Ishikawa (cell line): Measurements from ENCODE around the gene EML6.

Experiments used
- CEBPB ChIP-seq: IDR thresholded peaks from 2 replicates; pipeline ENCODE4 v1.6.1; 2012
- CREB1 ChIP-seq: IDR thresholded peaks from 2 replicates; pipeline ENCODE4 v1.6.1; 2012; ENCODE audit warnings: low read depth
- EGR1 ChIP-seq: IDR thresholded peaks from 2 replicates; pipeline ENCODE4 v1.6.1; 2012
- EP300 ChIP-seq: IDR thresholded peaks from 2 replicates; pipeline ENCODE4 v1.6.1; 2012; ENCODE audit warnings: borderline replicate concordance
- FOXM1 ChIP-seq: IDR thresholded peaks from 2 replicates; pipeline ENCODE4 v1.6.1; 2012; ENCODE audit warnings: low read depth, borderline replicate concordance
- NFIC ChIP-seq: IDR thresholded peaks from 2 replicates; pipeline ENCODE4 v1.6.1; 2012
- RAD21 ChIP-seq: IDR thresholded peaks from 2 replicates; pipeline ENCODE4 v1.6.1; 2012; ENCODE audit warnings: low read depth
- TAF1 ChIP-seq: IDR thresholded peaks from 2 replicates; pipeline ENCODE4 v1.6.1; 2012; ENCODE audit warnings: low read depth, mild to moderate bottlenecking
- TCF12 ChIP-seq: IDR thresholded peaks from 2 replicates; pipeline ENCODE4 v1.6.1; 2012; ENCODE audit warnings: low read depth
- TEAD4 ChIP-seq: IDR thresholded peaks from 2 replicates; pipeline ENCODE4 v1.6.1; 2012
- YY1 ChIP-seq: IDR thresholded peaks from 2 replicates; pipeline ENCODE4 v1.6.1; 2012; ENCODE audit warnings: low read depth
- ZBTB7A ChIP-seq: IDR thresholded peaks from 2 replicates; pipeline ENCODE4 v1.6.1; 2012; ENCODE audit warnings: low read depth
- TF ChIP-seq, protein P1 (sequence below): IDR thresholded peaks from 2 replicates; pipeline ENCODE4 v1.6.1; 2012
- TF ChIP-seq, protein P2 (sequence below): IDR thresholded peaks from 2 replicates; pipeline ENCODE4 v1.6.1; 2012
- TF ChIP-seq, protein P3 (sequence below): IDR thresholded peaks from 2 replicates; pipeline ENCODE4 v1.6.1; 2012; ENCODE audit warnings: low read depth, mild to moderate bottlenecking

EML6 gene

DNA sequence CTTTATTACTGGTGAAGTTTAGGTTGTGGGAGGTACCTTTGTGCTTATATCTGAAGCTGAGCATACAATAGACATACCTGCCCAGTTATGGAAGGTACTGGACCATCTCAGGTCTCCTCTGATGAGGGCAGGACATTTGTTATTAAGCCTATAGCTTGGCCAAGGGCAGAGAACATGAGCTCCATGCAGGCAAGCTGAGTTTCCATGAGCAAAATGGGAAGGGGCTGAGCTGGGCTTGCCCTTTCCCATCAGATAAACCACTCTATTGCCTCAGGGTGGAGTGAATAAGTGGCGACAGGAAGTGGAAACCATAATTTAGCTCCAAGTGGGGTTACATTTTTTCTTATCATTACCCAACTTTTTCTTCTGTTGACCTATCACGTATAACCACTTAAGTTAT lies 39.9 kb upstream of the EML6 start:
- TF ChIP-seq, protein P1, sequence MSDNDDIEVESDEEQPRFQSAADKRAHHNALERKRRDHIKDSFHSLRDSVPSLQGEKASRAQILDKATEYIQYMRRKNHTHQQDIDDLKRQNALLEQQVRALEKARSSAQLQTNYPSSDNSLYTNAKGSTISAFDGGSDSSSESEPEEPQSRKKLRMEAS: no peak
- TF ChIP-seq, protein P2, sequence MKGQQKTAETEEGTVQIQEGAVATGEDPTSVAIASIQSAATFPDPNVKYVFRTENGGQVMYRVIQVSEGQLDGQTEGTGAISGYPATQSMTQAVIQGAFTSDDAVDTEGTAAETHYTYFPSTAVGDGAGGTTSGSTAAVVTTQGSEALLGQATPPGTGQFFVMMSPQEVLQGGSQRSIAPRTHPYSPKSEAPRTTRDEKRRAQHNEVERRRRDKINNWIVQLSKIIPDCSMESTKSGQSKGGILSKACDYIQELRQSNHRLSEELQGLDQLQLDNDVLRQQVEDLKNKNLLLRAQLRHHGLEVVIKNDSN: no peak
- TF ChIP-seq TAF1: no peak

DNA sequence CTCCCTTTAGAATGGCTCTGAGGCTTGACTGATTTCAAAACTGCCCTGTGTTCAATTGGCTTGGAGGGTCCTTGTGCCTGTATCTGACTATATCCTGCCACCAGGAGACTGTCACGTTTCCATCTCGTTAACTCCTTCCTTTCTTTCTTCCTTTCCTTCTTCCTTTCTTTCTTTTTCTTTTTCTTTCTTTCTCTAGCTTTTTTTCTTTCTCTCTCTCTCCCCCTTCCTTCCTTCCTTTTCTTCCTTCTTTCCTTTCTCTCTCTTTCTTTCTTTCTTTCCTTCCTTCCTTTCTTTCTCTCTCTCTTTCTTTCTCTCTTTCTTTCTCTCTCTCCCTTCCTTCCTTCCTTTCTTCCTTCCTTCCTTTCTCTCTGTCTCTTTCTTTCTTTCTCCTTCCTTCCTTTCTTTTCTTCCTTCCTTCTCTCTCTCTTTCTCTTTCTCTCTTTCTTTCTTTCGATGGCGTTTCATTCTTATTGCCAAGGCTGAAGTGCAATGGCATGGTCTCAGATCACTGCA lies 38.1 kb upstream of the EML6 start:
- TF ChIP-seq TEAD4 (no peak), EP300 (no peak), NFIC (no peak), CEBPB (no peak), EGR1 (no peak), TCF12 (no peak), FOXM1 (no peak), ZBTB7A (no peak), YY1 (no peak), TAF1 (no peak)
- TF ChIP-seq, protein P2: no peak

DNA sequence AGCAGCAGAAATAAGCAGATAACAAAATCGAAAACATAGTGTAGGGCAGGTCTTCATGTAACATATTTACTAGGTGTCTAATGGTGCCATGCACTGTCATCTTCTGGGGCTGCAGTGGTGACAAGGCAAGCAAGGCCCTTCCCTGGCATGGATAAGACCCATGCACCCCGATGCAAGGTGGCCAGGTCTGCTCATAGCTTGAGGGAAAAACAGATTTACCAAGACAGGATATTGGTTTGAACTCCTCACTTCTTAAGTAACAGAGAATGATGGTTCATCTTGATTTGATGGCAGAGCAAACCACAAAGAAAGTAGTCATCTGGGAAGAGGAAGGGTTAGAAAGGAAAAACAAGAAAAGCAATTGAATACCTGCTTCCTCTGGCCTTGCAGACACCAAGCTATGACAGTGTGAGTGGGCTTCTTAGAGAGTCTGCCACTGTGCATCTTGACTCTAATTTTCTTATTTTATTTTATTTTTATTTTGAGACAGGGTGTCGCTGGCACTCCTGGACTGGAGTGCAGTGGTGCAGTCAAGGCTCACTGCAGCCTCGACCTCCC lies 35.8 kb upstream of the EML6 start:
- TF ChIP-seq NFIC (no peak), YY1 (no peak), TAF1 (no peak), EP300 (no peak), TCF12 (no peak), CEBPB (no peak), RAD21 (no peak), TEAD4 (no peak), EGR1 (no peak), CREB1 (no peak), FOXM1 (no peak)
- TF ChIP-seq, protein P2: no peak
- TF ChIP-seq, protein P3, sequence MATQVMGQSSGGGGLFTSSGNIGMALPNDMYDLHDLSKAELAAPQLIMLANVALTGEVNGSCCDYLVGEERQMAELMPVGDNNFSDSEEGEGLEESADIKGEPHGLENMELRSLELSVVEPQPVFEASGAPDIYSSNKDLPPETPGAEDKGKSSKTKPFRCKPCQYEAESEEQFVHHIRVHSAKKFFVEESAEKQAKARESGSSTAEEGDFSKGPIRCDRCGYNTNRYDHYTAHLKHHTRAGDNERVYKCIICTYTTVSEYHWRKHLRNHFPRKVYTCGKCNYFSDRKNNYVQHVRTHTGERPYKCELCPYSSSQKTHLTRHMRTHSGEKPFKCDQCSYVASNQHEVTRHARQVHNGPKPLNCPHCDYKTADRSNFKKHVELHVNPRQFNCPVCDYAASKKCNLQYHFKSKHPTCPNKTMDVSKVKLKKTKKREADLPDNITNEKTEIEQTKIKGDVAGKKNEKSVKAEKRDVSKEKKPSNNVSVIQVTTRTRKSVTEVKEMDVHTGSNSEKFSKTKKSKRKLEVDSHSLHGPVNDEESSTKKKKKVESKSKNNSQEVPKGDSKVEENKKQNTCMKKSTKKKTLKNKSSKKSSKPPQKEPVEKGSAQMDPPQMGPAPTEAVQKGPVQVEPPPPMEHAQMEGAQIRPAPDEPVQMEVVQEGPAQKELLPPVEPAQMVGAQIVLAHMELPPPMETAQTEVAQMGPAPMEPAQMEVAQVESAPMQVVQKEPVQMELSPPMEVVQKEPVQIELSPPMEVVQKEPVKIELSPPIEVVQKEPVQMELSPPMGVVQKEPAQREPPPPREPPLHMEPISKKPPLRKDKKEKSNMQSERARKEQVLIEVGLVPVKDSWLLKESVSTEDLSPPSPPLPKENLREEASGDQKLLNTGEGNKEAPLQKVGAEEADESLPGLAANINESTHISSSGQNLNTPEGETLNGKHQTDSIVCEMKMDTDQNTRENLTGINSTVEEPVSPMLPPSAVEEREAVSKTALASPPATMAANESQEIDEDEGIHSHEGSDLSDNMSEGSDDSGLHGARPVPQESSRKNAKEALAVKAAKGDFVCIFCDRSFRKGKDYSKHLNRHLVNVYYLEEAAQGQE: no peak
- TF ChIP-seq, protein P1: no peak

DNA sequence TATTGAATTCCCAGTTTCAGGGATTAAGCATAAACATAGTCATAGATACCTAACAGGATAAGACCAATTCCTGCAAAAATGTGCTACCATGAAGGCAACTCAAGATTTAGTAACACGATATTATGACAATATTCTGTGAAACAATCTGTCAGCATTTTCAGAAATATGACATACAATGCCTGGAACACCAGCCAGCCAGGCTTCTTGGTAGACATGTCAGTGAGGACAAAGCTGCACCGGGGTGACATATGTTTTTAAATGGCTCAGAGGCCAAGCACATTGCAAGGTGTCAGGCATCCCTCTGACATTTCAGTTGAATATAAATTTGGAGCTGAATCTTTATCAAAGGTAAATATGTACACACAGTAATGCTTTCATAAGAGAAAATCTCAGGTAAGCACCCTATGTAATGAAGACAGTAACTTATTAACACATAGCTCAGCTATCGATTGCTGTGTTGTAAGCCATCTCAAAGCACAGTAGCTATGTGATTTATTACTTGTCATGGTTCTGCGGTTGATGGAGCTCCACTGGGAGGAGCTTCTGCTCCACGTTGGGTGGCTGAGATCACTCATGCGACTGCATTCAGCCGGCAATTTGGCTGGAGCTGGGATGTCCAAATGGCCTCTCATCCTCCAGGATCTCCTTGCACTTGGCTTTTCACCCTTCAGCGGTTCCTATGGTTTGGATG lies 31.9 kb upstream of the EML6 start:
- no peak for TF ChIP-seq RAD21
- TF ChIP-seq, protein P2: no peak
- TF ChIP-seq TAF1: no peak
- no peak for TF ChIP-seq ZBTB7A
- TF ChIP-seq CEBPB: no peak
- TF ChIP-seq TCF12: no peak
- TF ChIP-seq YY1: no peak
- no peak for TF ChIP-seq EP300
- no peak for TF ChIP-seq FOXM1
- no peak for TF ChIP-seq TEAD4
- TF ChIP-seq CREB1: no peak
- TF ChIP-seq, protein P3: no peak
- TF ChIP-seq EGR1: no peak
- TF ChIP-seq, protein P1: no peak
- no peak for TF ChIP-seq NFIC
